Measurements from ENCODE around the gene LGALS4. TPM values are rescaled to one million over a fixed set of nuclear protein-coding genes. Genes with fewer than 3 reads are reported as not detected.

The LGALS4 gene
- 0.95 and 3.4 TPM in 2 replicates for total RNA-seq (2011; cell fraction: chromatin; rRNA removed; ENCODE audit: low replicate concordance)
- 2.1 and 2.7 TPM in 2 replicates for total RNA-seq (2011; cell fraction: nucleolus; rRNA removed)
- 0.61 and 0.95 TPM in 2 replicates for total RNA-seq (2011; cell fraction: nucleoplasm; rRNA removed)
- total RNA-seq (2014; rRNA removed) (not detected in 2 replicates), total RNA-seq (2014; rRNA removed; fragmentation: Illumina TruSeq; extraction: Trizol) (not detected in 2 replicates), total RNA-seq (2015; rRNA removed; fragmentation: Illumina TruSeq; extraction: Trizol) (0.18 TPM in 1 of 2 replicates, not detected in the other), total RNA-seq (2021) (1.1 and 1.8 TPM in 2 replicates), polyA plus RNA-seq (2011; rRNA removed) (0.31 and 0.38 TPM in 2 replicates), polyA plus RNA-seq (2014; fragmentation: Illumina TruSeq; extraction: Trizol) (0.17 and 0.36 TPM in 2 replicates), polyA plus RNA-seq (2014; fragmentation: Nextera tagmentation; extraction: Ambion mirVana) (under 1 TPM in 1 of 2 experiments, not detected in 1; 0.08 TPM), polyA plus RNA-seq (2014; rRNA removed) (0.29 TPM in 1 of 2 replicates, not detected in the other), polyA minus RNA-seq (2011; rRNA and poly(A)+ RNA removed) (0.14 TPM in 1 of 2 replicates, not detected in the other), Bru-seq, nascent RNA (percentile 22 among the genes with signal in this experiment), BruChase-seq, experiment 1, labeled RNA remaining after a 2-hour chase (percentile 12 among the genes with signal in this experiment), BruChase-seq, experiment 2, labeled RNA remaining after a 6-hour chase (percentile 15 among the genes with signal in this experiment)
- polyA plus RNA-seq (2011; cell fraction: cytosol; rRNA removed) = 0.25 and 0.96 TPM in 2 replicates
- polyA plus RNA-seq (2011; cell fraction: nucleus; rRNA removed) = 3.1 and 3.7 TPM in 2 replicates
- polyA plus RNA-seq (2012) = 0.58 and 0.64 TPM in 2 replicates
- not detected in 2 replicates for polyA minus RNA-seq (2011; cell fraction: cytosol; rRNA and poly(A)+ RNA removed)
- polyA minus RNA-seq (2011; cell fraction: nucleus; rRNA and poly(A)+ RNA removed) = 0.67 TPM in 1 of 2 replicates, not detected in the other
- long read RNA-seq, experiment 1 = 0 reads
- long read RNA-seq, experiment 2 = 0 reads
- long read RNA-seq, experiment 3 = 0 reads

DNA sequence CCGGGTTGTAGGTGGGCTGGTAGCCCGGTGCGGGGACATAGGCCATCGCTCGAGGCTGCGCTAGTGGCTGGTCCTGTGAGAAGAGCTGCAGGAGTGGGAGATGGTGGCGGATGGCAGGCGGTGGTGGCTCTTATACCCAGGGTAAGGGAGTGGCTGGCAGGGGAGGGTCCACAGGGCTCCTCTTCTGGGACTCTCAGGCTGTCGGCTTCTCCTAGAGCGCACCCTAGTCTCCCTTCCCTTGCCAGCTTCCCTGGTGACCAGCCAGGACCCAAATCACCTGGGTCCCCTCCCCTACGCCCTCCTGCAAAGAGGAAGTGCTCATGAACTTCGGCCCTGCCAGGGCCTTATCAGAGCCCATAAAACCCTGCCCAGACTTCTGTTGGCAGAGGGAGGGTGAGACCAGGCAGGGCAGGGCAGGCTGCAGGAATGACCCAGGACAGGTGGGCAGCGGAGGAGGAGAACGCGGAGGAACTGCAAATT lies at the start of gene LGALS4:
TSS of gene LGALS4 (minus strand) at position 105 of the 480 bp plus-strand sequence. CDS start at position 46, 59 bp downstream.
- Histone ChIP-seq H3K27ac (ENCODE audit: extremely low read depth, low read depth, low read length) (no peak within 1 kb of the TSS), H3K4me3 (no peak within 1 kb of the TSS), H3K4me1 (replicated peaks in 1 of 2; ENCODE audit: control insufficient read depth in 2 of 2, insufficient read depth in 2 of 2, low read length in 2 of 2) (peaks cover 0 to 35% of the 10 kb centered on the region in 2 experiments; a peak in 2 of 5 replicates), H3K36me3 (ENCODE audit: control insufficient read depth, insufficient read depth, low read length) (peaks cover 22% of the 10 kb centered on the region; the same call in 2 of the 3 replicates), H2AFZ (ENCODE audit: low read depth, low read length) (no peak within 1 kb of the TSS), H3K27me3 (ENCODE audit: control insufficient read depth in 2 of 2, insufficient read depth in 2 of 2, low read length in 2 of 2) (no peaks in the 10 kb centered on the region), H3K79me2 (ENCODE audit: control insufficient read depth, insufficient read depth, low read length) (no peaks in the 10 kb centered on the region), H3K4me2 (ENCODE audit: insufficient read depth, low read length) (no peak within 1 kb of the TSS), H3K9ac (ENCODE audit: insufficient read depth in 1 of 2, low read depth in 2 of 2, low read length in 2 of 2) (peak within 1 kb of the TSS in 1 of 2 experiments; percentile 58; a peak in 2 of 4 replicates), H3K9me1 (ENCODE audit: control insufficient read depth, insufficient read depth, low read length) (no peaks in the 10 kb centered on the region), H3K9me3 (replicated peaks; ENCODE audit: control insufficient read depth, insufficient read depth, low read depth, low read length) (no peaks in the 10 kb centered on the region), H4K20me1 (replicated peaks; ENCODE audit: control insufficient read depth, insufficient read depth, low read length) (no peaks in the 10 kb centered on the region)
- in situ Hi-C loops (cut with MboI) (no loop called here), intact Hi-C loops (cut with micrococcal nuclease) (no loop called here)
- ChIA-PET CTCF (ENCODE audit: low intra/inter-chr PET ratio) (no interaction called here), POLR2A (interaction anchor here (0.6 to 3.2 kb wide), 4 partner anchors 12 to 277 kb away, joined by 3 to 14 read pairs (median 6); partner anchors contain the start of gene ECH1)
- ATAC-seq (no peak), DNase-seq (ENCODE audit: extremely low read depth in 1 of 4, low spot score in 3 of 4) (peak in 1 of 4 experiments; percentile 9), FAIRE-seq (no peak)
- no TSS peak for BruUV-seq (replicated peaks)
- no peak for TF ChIP-seq MEF2A (IDR thresholded peaks at IDR 0.05; ENCODE audit: control insufficient read depth, low read depth, low read length)
- TF ChIP-seq, protein P1, sequence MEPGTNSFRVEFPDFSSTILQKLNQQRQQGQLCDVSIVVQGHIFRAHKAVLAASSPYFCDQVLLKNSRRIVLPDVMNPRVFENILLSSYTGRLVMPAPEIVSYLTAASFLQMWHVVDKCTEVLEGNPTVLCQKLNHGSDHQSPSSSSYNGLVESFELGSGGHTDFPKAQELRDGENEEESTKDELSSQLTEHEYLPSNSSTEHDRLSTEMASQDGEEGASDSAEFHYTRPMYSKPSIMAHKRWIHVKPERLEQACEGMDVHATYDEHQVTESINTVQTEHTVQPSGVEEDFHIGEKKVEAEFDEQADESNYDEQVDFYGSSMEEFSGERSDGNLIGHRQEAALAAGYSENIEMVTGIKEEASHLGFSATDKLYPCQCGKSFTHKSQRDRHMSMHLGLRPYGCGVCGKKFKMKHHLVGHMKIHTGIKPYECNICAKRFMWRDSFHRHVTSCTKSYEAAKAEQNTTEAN (CRISPR knock-in tag; IDR thresholded peaks at IDR 0.05) = no peak
- TF ChIP-seq ZSCAN29 (IDR thresholded peaks at IDR 0.05) = no peak
- no peak for TF ChIP-seq KAT8 (IDR thresholded peaks at IDR 0.05; ENCODE audit: low read depth)
- peak; percentile 50; the same call in 1 of the 2 replicates for TF ChIP-seq SPI1 (IDR thresholded peaks at IDR 0.05; ENCODE audit: borderline replicate concordance, low read depth, low read length)
- 82% methylated on average over 12 of the region's 15 CpGs for WGBS (ENCODE audit: insufficient coverage, low coverage, missing lambda C conversion rate)
